Esophagus squamous epithelium (tissue), 5 donors: ENCODE data around the gene AAMP. TPM values are rescaled to one million over a fixed set of nuclear protein-coding genes. Genes with fewer than 3 reads are reported as not detected.

Experiments
- DNase-seq: peaks from one replicate; lab custom pipeline; 2025; lab: John Stamatoyannopoulos, UW
- H3K27ac ChIP-seq, 4 donors: fragments of 200-600 bp; sonication (generic); one replicate each; pipeline ENCODE4 v1.5.1; 2016 to 2019; ENCODE audit warnings: mild to moderate bottlenecking in 1 of 4
- H3K27me3 ChIP-seq, 4 donors: fragments of 200-600 bp; sonication (generic); 1 replicate in 3 of 4; 2 replicates in 1 of 4; pipeline versions ENCODE4 v1.5.1 to v1.6.0; 2017 to 2021; ENCODE audit warnings: antibody characterized with exemption in 1 of 4
- H3K36me3 ChIP-seq, 3 donors: fragments of 200-600 bp; sonication (generic); one replicate each; pipeline ENCODE4 v1.5.1; 2016 to 2019
- H3K4me1 ChIP-seq, 3 donors: fragments of 200-600 bp; sonication (generic); one replicate each; pipeline ENCODE4 v1.5.1; 2017 to 2019
- H3K4me3 ChIP-seq, 4 donors: fragments of 200-600 bp; sonication (generic); 1 replicate in 3 of 4; 2 replicates in 1 of 4; pipeline ENCODE4 v1.5.1; 2016 to 2019; ENCODE audit warnings: mild to moderate bottlenecking in 2 of 4, moderate library complexity in 1 of 4
- H3K9me3 ChIP-seq, 3 donors: fragments of 200-600 bp; sonication (generic); one replicate each; pipeline ENCODE4 v1.5.1; 2016 to 2019
- POLR2A ChIP-seq, 4 donors: fragments of 450-650 bp; IDR thresholded peaks; one replicate each; pipeline ENCODE4 v1.6.1; 2017; ENCODE audit warnings: antibody characterized with exemption in 4 of 4, mild to moderate bottlenecking in 4 of 4, moderate library complexity in 3 of 4
- WGBS, 2 donors: methylation state at CpG; one replicate each; pipeline ENCODE4 v1.1.5; 2018; 5-methylcytosine and 5-hydroxymethylcytosine counted together
- intact Hi-C: fragments of 100-400 bp; cut with DNase I; formaldehyde crosslinking; loops from one replicate; pipeline ENCODE4 v1.15.0; 2022
- total RNA-seq, 4 donors: library from RNA; depleted of rRNA; stranded (reverse); fragments of >200 nt; gene quantifications; one replicate each; pipeline ENCODE4 v1.1.0, GENCODE V29; 2016
- TF ChIP-seq, protein P1 (sequence below), 6 experiments: fragments of 450-650 bp in 4 of 6; fragments of 200-600 bp in 2 of 6; sonication (generic) in 2 of 6; IDR thresholded peaks; one replicate each; pipeline ENCODE4 v1.5.1; 2016 to 2019; ENCODE audit warnings: antibody characterized with exemption in 6 of 6, mild to moderate bottlenecking in 4 of 6, moderate library complexity in 4 of 6
- donor health status: DM: yes; HTN: yes; CAD: no.

AAMP gene
- total RNA-seq, 4 donors from 2014 or later = 97.9 to 136 (median 118) TPM

DNA sequence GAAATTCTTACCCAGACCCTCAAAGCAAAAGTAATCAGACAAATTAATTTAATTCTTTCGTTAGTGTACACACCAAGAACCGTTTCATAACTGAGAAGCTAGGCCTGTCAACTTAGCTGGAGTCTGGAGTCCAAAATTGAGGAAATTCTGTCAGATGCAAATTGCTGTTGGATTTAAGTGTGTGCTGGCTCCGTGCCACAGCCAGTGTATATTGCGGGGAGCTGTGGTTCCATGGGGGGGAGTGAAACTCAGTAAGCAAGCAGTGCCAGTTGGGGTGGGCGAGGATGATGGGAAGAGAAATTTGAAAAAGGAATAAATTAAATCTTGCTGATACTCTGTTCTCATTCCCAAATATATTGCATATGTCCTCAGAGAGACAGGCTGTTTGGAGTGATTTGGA lies 48.9 kb downstream of the AAMP start:
- no peak for DNase-seq
- intact Hi-C loops = no loop called here

DNA sequence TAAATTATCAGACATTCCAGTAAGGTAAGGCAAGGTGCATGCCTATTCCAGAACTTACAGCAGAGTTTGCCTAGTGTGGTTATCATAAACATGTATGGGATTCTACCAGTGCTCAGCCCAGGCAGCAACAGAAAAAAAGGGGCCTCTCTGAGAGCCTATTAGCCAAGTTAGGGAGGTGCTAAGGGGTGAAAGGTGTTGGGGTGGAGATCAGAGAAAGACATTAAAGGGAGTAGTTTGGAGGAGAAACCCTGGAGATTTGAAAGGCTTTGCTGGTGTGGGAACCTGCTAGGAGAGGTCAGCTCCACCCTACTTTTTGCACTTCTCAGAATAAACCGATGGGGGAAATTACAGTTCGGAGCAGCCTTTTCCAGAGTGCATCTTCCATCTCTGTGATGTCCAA lies 50.0 kb downstream of the AAMP start:
- H3K4me3 ChIP-seq = peak overlapping the region in 3 of 4 donors; percentile 86 to 100 (median 100)
- 30 to 39% methylated on average over 2 of the region's 2 CpGs for WGBS, 2 donors
- peaks cover 36 to 79% (median 68%) of the 10 kb centered on the region in 3 donors for H3K4me1 ChIP-seq
- no peaks in the 10 kb centered on the region for H3K27me3 ChIP-seq
- H3K36me3 ChIP-seq = peaks cover 0 to 33% (median 5%) of the 10 kb centered on the region in 3 donors
- H3K9me3 ChIP-seq = no peaks in the 10 kb centered on the region
- no peak for TF ChIP-seq POLR2A (IDR thresholded peaks at IDR 0.05)
- intact Hi-C loops = no loop called here
- no peak for DNase-seq
- peak overlapping the region; percentile 30 to 100 (median 100) for H3K27ac ChIP-seq

More for the DNA sequence above, 48.9 kb downstream of the AAMP start:
- Histone ChIP-seq H3K27me3 (no peaks in the 10 kb centered on the region), H3K36me3 (peaks cover 0 to 44% (median 8%) of the 10 kb centered on the region in 3 donors), H3K4me1 (peaks cover 36 to 88% (median 68%) of the 10 kb centered on the region in 3 donors), H3K27ac (peak overlapping the region in 3 of 4 donors; percentile 25 to 100 (median 99)), H3K4me3 (no peak overlapping the region), H3K9me3 (no peaks in the 10 kb centered on the region)
- TF ChIP-seq POLR2A (IDR thresholded peaks at IDR 0.05) = no peak
- TF ChIP-seq, protein P1, sequence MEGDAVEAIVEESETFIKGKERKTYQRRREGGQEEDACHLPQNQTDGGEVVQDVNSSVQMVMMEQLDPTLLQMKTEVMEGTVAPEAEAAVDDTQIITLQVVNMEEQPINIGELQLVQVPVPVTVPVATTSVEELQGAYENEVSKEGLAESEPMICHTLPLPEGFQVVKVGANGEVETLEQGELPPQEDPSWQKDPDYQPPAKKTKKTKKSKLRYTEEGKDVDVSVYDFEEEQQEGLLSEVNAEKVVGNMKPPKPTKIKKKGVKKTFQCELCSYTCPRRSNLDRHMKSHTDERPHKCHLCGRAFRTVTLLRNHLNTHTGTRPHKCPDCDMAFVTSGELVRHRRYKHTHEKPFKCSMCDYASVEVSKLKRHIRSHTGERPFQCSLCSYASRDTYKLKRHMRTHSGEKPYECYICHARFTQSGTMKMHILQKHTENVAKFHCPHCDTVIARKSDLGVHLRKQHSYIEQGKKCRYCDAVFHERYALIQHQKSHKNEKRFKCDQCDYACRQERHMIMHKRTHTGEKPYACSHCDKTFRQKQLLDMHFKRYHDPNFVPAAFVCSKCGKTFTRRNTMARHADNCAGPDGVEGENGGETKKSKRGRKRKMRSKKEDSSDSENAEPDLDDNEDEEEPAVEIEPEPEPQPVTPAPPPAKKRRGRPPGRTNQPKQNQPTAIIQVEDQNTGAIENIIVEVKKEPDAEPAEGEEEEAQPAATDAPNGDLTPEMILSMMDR (IDR thresholded peaks at IDR 0.05) = no peak
- 27 to 34% methylated on average over 5 of the region's 5 CpGs for WGBS, 2 donors

DNA sequence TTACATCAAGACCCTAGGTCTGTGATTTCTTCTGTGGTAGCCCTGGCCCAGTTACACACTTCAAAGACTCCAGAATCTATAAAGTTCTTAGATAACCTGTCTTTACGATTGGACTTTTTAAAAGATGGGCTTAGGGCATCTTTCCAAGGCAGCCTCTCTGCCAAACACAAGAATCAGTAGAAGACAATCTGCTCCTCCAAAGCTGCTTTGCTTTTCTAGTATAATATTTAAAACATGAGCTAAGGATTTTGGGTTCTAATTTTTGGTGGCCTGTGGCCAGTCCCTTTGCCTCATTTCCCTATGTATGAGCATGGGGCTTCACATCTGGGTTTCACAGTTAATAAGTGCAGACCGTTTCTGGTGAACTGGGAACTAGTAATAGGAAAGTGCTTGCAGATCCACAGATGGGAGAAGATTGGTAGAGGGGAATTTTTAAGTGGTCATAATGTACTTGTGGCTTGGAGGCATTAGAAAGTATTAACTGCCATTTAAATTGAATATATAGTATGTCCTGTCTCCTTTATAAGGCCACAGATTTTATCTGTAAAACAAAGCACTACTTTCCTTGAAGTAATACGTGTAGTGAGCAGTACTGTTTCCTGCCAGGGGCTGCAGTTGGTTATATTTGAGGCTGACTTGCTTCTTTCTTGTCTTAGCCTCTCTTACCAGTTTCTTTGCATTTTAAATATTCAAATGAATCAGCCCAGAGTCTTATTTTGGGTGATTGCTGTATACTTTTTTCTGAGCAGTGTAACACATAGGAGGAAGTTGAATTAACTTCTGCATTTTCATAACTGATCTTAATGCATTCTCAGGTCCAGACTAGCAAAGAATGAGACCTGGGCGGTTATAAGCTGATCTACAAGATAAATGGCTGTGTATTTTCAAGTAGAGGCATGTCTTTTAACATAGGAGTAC lies 51.4 kb downstream of the AAMP start:
- intact Hi-C loops = no loop called here
- Histone ChIP-seq H3K36me3 (peaks cover 0 to 19% (median 0%) of the 10 kb centered on the region in 3 donors), H3K4me1 (peaks cover 34 to 65% (median 56%) of the 10 kb centered on the region in 3 donors), H3K9me3 (no peaks in the 10 kb centered on the region), H3K27ac (peak overlapping the region; percentile 98 to 100 (median 100)), H3K4me3 (peak overlapping the region; percentile 86 to 100 (median 95)), H3K27me3 (no peaks in the 10 kb centered on the region)
- TF ChIP-seq POLR2A (IDR thresholded peaks at IDR 0.05) = no peak
- TF ChIP-seq, protein P1 (IDR thresholded peaks at IDR 0.05) = peak in 1 of 6 experiments; percentile 8
- WGBS, 2 donors = 6% methylated on average over 4 of the region's 4 CpGs
- DNase-seq = no peak

DNA sequence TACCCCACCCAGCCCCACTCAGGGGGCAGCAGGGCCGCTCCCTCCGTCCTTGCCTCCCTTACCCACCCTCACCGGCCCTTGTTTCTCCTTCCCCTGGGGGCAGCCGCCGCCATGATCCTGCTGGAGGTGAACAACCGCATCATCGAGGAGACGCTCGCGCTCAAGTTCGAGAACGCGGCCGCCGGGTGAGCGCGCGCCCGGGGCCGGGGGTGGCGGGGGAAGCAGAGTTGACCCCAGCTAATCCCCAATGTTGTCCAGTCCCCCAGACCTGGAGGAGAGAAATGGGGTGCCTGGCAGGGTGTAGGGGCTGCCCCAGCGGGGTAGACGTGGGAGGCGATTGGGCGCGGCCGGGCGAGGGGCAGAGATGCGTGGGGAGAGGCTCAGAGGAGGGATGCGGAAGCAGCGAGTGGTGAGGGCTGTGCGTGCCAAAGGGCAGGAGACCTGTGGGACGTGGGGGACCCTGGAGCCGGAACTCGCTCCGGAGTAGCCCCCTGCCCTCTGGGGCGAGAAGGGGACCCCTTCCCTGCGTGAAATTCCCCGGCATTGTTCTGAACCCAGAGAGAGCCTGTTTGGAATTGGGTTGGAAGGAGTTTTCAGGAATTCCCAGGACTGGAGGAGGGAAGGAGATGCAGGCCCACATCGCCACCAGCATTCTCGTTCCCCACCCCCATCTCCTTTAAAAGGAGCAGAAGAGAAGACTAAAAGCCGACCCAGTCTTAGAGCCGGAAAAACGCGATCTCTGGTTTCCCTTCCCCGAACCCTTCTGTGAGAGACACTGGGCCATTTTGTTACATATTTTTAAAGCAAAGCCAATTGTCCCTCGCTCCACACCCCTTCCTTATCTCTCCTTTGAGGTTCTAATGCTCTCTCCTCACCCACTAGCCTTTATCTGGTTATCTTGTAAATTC lies 52.3 kb downstream of the AAMP start:
- no peaks in the 10 kb centered on the region for H3K9me3 ChIP-seq
- H3K36me3 ChIP-seq = peaks cover 0 to 17% (median 0%) of the 10 kb centered on the region in 3 donors
- H3K4me1 ChIP-seq = peaks cover 25 to 56% (median 47%) of the 10 kb centered on the region in 3 donors
- H3K27ac ChIP-seq = peak overlapping the region; percentile 98 to 100 (median 100)
- no peaks in the 10 kb centered on the region for H3K27me3 ChIP-seq
- peak; percentile 14 for DNase-seq
- 1 to 2% methylated on average over 17 to 23 of the region's 47 CpGs for WGBS, 2 donors
- intact Hi-C loops = no loop called here
- TF ChIP-seq POLR2A (IDR thresholded peaks at IDR 0.05) = peak in 1 of 4 donors; percentile 20
- TF ChIP-seq, protein P1 (IDR thresholded peaks at IDR 0.05) = no peak
- peak overlapping the region; percentile 86 to 100 (median 95) for H3K4me3 ChIP-seq

DNA sequence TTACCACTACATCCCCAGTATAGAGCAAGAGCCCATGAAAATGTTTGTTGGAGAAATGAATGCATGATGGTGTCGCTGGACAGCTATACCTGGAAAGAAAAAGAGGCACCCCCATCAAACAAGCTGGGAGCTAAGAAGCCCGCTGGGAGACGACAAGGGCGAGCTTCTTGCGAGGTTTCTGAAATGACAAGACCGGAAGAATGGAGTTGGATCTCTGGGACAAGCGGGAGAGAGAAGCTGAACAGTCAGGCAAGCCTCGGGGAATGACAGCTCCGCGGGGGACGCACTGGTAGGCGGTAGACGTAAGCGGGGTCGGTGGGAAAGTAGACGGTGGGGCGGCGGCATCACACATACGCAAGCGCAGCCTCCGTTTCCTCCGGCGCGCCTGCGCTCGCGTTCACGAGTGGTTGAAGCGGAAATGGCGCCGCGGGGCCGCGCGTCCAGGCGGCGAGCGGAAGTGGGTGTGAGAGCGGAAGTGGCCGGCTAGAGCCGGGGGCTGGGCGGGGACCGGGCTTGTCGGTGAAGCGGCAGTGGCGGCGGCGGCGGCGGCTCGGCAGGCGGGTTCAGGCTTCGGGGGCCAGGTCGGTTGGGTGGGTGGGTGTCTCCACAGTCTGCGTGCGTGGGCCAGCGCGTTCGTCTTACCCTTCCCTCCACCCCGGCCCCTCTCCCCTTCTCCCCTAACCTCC lies 53.1 kb downstream of the AAMP start, which contains the start of gene ARPC2:
Gene ARPC2, plus strand, starts transcription at position 516 of the 686 bp plus-strand sequence. CDS start 282 bp downstream, outside the sequence.
- TF ChIP-seq POLR2A (IDR thresholded peaks at IDR 0.05) = peak in 3 of 4 donors; percentile 83 to 95 (median 92)
- TF ChIP-seq, protein P1 (IDR thresholded peaks at IDR 0.05) = peak in 4 of 6 experiments; percentile 27 to 50 (median 40)
- WGBS, 2 donors = 0 to 1% methylated on average over 14 to 15 of the region's 60 CpGs
- Histone ChIP-seq H3K27ac (peak within 1 kb of the TSS; percentile 98 to 100 (median 100)), H3K36me3 (peaks cover 0 to 12% (median 0%) of the 10 kb centered on the region in 3 donors), H3K4me3 (peak within 1 kb of the TSS; percentile 86 to 100 (median 95)), H3K27me3 (no peaks in the 10 kb centered on the region), H3K4me1 (peaks cover 25 to 48% (median 39%) of the 10 kb centered on the region in 3 donors), H3K9me3 (no peaks in the 10 kb centered on the region)
- intact Hi-C loops = no loop called here
- DNase-seq = peak; percentile 78
